NCI-H526 treated with DMSO at 0.1 percent for 48 hours (cell line): ENCODE data around the gene TMEM223.
"Not testable (repeated sequence)": the region's sequence is repeated elsewhere in the genome, so short reads cannot be mapped to it uniquely, and the experiment has no call there.

ENCODE experiments used
- DNase-seq: peaks from one replicate; lab custom pipeline; 2025; lab: John Stamatoyannopoulos, UW

TMEM223 gene

DNA sequence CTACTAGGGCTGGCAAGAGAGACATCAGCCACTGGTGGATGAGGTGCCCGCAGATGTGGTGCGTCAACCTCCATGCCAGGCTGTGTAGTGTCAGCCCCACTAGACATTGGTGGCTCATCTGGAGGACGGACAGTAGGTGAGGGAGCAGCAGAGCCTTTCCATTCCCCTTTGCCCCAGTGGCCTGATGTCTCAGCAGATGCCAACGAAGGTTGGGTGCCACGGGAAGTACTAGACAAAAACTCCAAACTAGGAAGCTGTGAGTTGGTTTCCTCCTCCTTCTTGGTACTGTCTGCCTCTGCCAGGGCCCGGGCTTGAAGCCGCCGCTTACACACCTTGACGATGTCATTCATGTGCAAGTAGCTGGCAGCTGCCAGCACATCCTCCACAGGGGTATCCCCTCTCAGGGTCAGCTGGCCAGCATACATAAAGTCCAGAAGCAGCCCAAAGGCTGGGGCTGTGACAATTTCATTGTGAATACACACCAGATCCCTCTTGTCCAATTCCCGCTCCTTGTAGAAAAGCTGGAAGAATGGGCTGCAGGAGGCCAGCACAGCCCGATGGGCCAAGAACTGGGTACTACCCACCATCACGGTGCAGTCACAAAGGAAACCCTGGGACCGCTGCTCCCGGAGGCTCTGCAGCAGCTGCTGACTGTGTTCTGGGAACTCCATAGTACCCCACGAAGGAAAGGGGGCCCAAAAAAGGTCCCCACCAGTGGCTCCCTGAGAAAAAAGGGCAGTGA, 38.6 kb downstream of the TMEM223 start:
- no peak for DNase-seq

DNA sequence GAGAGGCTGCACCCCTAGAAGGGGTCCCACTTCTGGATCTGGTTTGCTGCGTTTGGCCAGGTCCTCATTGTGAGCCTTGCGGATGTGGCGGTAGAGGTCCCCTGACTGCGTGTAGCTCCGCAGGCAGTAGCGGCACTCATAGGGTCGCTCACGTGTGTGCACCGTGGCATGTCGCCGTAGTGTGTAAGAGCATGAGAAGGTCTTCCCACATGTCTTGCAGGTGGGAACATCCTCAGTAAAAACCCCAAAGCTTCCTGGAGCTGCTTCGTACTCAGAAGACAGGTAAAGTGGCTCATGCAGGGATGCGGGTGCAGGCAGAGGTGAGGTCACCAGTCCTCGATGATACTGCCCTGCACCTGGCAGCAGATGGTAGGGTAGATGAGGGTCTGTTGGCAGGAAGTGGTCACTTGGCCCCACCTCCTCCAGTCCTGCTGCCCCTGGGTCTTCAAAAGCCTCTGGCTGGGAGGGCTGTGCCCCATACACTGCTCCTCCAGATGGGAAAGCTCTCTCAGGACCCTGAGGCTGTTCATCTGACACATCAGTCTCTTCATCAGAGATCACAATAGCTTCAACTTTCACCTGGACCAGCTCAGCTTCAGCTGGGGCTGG, 39.5 kb downstream of the TMEM223 start:
- no peak for DNase-seq

DNA sequence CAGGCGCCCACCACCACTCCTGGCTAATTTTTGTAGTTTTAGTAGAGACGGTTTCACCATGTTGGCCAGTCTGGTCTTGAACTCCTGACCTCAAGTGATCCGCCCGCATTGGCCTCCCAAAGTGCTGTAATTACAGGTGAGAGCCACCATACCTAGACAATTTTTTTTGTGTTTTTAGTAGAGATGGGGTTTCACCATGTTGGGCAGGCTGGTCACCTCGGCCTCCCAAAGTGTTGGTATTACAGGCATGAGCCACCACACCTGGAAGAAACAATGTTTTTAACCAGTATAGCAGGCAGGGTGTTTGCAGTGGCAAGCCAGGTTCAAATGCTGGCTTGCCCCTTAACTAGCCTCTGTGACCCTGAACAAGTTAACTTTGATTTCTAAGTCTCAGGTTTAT, 41.9 kb downstream of the TMEM223 start:
- DNase-seq: not testable (repeated sequence)

DNA sequence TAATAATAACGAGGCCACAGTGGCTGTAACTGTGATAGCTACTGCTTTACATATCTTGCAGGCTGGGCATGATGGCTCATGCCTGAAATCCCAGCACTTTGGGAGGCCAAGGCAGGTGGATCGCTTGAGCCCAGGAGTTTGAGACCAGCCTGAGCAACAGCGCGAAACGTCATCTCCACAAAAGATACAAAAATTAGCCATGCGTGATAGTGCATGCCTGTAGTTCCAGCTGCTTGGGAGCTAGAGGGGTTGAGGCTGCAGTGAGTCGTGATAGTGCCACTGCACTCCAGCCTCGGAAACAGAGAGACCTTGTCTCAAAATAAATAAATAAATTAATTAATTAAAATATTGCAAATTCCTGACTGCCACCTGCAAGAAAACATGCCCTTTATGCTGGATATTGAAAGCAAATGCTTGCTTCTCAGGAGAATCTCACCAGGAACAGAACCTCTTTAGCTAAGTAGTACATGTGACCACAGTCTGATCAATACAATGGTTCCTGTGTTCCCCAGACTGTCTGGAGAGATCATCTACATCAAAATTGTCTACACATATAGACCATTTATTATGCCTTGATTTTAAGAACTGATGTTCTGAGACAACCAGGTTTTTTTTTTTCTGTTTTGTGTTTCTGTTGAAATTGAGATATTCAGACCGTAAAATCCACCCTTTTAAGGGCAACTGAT, 44.2 kb downstream of the TMEM223 start:
- DNase-seq: peak; percentile 88
